Smooth muscle cell of the pulmonary artery (primary cell): ENCODE measurements around the gene ZNF48. TPM values are rescaled to one million over a fixed set of nuclear protein-coding genes. Genes with fewer than 3 reads are reported as not detected.

Experiments
- total RNA-seq: library from RNA; depleted of rRNA; stranded (reverse); fragments of >200 nt; gene quantifications from 2 replicates; pipeline ENCODE4 v1.2.3, GENCODE V29; 2014

Gene ZNF48
- total RNA-seq: 4.9 and 9.4 TPM in 2 replicates

GRCh38 chr16:30395155-30395991 lies at the start of gene ZNF48:
Gene ZNF48 (plus strand): TSS chr16:30395420. CDS start chr16:30395795, 375 bp downstream.

DNA sequence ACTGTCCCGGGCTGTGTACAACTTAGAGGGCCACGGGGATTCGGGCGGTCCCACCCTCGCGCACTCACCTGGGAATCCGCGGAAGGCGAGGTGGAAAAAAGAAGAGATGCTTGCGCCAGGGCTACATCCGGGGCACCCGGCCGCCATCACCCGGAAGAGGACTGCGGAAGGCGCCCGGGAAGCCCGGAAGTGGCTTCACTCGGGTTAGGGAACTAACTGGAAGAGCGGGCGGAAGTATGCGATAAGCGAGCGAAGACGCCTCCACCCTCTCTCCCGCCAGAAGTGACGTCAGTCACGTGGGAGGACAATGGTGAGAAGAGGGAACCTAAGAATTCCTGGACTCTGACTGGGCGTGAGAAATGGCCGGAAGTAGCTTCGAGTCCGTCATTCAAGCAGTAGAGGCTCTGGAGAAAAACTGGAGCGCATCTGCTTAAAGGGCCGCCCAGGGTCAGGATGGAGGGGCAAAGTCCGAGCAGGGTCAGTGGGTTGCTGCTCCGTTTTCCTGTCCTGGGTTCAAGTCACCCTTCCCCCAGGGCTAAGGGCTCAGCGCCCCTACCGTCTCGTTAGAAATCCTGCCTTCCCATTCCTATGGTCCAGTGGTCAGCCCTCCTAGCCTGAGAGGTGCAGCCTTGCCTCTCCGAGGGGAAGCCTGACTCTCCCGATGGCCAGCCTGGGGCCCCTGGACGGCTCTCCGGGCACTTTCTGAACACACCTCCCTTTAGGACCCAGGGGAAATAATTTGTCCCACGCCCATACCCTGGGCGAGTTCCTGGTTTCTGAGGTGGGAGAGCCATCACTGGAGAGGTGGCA lies 39.9 kb upstream of the ZNF48 start, which contains the start of gene CD2BP2:
Gene CD2BP2 (minus strand): TSS at position 165 of the 810 bp plus-strand sequence. CDS start 627 bp downstream, outside the sequence.

DNA sequence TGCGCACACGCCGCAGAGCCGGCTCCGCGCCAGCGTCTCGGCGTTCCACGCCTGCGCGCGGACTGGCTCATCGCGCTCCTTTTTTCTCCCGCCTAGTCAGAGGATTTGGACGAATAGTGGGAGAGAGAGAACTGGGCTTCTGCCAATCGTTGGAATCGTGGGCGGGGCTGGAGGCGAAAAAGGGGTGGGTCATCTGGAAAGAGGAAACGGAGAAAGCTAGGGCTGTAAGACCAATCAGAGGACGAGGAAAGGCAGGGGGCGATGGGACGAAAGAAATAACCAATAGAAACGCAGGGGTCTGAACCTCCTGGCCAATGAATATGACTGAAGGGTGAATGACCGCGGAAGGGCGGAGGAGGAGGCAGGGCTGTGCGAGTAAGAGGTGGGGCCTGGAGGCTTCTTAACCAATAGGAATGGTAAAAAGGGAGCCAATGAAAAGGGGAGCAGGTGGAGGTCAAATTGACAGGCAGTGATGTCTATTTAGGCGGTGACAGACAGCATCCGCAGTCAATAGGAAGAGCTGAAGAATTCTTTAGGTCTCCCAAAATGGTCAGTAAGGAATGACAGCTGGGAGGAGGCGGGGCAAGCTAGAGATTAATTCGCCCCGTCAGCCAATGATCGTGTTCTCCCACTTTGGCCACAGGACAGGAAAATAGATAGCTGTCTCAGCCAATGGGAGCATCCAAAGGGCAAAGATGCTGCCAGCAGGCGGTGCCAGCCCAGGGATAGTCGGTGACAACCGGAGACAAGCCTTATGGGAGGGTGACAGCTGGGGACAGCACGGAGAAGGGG lies 24.6 kb upstream of the ZNF48 start, which contains the start of gene TBC1D10B:
Gene TBC1D10B (minus strand): TSS at position 39 of the 792 bp plus-strand sequence. CDS start 311 bp downstream, outside the sequence.

GRCh38 chr16:30374538-30374937 lies 20.7 kb upstream of the ZNF48 start, which contains the start of gene MYL11:
Gene MYL11 (plus strand): TSS chr16:30374802. CDS start chr16:30374858, 56 bp downstream.

DNA sequence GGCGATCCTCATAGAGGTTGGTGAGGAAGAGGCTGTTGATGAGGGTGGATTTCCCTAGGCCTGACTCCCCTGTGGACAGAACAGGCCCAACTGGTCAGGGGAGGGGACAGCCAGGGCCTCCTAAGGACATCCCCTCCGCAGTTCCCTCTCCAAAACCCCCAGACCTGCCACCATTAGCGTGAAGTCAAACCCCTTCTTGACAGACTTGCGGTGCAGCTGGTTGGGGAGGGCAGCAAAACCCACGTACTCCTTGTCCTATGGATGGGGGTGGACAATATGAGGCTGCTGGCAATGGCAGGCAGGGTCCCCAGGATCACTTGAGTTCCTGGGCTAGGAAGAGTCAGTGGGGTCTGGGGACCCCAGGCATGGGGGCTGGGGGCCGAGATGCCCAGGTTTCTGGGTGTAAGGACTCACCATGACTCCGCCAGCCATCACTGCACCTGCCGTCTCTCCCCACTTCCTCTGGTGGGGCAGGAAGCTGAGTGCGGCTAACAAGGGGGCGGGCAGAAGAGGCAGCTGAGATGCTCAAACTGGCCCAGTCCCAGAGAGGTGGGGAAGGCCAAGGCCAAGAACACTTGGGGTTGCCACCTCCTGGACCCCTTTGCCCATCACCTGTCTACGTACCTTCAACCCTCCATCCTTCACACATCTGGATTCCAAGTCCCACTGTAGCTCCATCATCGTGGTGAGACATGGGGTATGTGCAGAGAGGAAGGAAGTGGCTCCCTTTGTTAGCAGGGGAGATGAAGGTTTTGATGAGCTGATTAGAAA lies 12.9 kb upstream of the ZNF48 start, which contains the start of gene SEPTIN1:
Gene SEPTIN1 (minus strand): TSS at position 451 of the 771 bp plus-strand sequence. CDS start 19 bp downstream, at position 432.

DNA sequence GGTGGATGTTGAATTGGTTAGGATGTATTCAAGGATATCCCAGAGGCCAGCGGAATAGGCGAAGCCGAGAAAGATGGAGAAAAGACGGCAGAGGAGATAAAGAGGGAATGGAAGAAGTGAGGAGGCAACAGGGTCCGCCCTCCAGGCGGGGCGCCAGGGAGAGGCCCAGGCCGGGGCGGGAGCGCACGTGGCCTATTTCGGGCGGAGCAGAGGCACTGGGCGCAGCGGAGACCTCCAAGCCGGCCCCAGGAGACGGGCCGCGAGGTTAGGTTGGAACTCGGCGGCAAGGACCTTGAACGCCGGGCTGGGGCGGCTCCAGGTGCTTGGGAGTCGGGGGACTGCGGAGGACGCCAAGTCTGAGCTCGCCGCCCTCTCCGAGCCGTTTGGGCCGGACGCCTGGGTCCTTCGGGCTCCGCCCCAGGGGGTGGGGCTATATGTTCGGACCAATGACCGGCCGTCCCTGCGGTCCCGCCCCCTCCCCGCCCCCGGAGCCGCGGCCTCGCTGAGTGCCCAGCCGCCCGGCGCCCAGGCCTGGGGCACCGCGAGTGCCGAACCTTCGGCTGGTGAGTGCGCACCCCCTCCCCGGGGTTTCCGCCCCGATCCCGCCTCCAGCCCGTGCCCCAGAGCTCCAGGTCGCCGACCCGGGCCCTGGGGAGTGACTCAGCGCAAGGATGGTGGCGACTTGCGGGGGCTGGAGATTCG lies 12.0 kb downstream of the ZNF48 start, which contains the start of gene ZNF771:
Gene ZNF771 (plus strand): TSS at position 505 of the 702 bp plus-strand sequence. CDS start 448 bp downstream, outside the sequence.

DNA sequence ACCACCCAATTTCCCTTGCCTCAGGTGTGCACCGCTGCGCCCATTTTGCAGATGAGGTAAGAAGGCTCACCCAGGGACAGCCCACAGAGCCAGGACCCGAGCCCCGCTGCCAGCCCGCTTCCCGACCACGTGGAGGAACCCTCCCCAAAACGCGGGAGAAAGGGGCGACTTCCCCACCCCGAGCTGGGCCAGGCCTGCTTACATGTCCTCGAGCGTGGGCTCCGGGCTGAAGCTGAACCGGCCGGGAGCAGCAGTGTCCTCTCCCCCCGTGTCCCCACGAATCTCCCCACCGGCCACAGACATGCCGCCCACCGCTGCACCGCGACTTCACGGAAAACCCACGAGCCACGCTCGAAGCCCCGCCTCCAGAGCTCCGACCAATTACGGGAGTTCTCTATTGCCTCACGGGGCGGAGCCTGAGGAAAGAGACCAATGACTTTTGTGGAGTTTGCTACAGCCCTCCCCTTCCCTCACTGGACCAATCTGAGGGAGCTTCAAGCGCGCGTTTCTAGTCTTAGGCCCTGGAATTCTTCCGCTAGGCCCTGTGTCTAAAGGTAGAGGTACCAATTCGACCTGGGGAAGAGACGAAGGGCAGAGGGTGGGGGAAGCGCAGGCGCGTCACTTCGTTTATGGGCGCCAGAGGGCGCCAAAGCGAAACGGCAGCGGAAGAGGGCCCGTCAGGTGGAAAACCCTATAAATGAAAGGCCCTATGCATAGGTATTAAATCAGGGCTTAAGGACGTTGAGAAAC lies 34.6 kb downstream of the ZNF48 start, which contains the start of gene DCTPP1:
Gene DCTPP1 (minus strand): TSS at position 353 of the 750 bp plus-strand sequence. CDS start 50 bp downstream, at position 303.

DNA sequence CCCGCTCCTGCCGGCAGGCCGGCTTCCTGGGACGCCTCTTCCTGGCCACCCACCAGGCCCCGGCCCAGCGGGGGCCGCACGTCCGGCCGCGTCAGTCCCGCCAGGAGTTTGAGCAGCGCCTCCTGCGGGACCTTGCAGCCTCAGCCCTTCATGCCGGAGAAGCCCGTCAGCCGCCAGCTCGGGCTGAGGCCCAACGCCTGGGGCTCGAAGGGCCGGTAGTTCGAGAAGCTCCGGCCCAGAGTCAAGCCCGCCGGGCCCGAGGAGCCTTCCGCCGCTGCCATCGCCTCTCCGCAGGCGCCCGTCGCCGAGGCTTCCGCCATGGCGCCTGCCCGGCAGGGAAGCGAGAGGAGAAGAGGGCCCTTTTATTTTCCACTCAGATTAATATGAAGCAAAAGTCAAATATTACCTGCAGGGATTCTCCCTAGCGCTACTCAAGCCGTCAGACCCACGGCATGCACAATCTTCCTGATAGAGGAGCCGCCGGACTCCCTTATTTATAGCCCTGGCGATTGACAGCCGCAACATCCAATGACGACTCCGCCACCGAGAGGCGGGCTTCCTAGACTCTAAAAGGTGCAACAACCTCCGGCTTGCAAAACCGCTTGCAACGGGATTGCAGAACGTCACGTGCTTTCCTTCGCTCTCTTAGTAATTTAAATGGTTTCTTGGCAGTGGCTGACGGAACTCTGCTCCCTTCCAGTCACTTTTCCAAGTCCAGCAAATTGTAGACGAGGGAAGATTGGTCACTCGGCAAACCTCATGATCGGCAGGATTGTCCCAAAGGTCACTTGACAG lies 50.4 kb downstream of the ZNF48 start, which contains the start of gene SEPHS2:
Gene SEPHS2 (minus strand): TSS at position 467 of the 795 bp plus-strand sequence. CDS start 147 bp downstream, at position 320.

Other genes starting within 250 kb of the ZNF48 start
- gene CORO1A, start 211.8 kb upstream of the ZNF48 start, total RNA-seq: 0.20 and 0.33 TPM in 2 replicates
- 8.5 and 19.2 TPM in 2 replicates for gene BOLA2B, start 201.8 kb upstream of the ZNF48 start, total RNA-seq
- gene SLX1A, start 201.5 kb upstream of the ZNF48 start, total RNA-seq: 15.0 and 25.2 TPM in 2 replicates
- 2.2 and 4.0 TPM in 2 replicates for gene SULT1A3, start 196.2 kb upstream of the ZNF48 start, total RNA-seq
- 0.59 and 0.73 TPM in 2 replicates for gene NPIPB13, start 146.9 kb upstream of the ZNF48 start, total RNA-seq
- gene CD2BP2, start 40.1 kb upstream of the ZNF48 start, total RNA-seq: 24.5 and 25.1 TPM in 2 replicates
- gene TBC1D10B, start 24.9 kb upstream of the ZNF48 start, total RNA-seq: 36.3 and 42.3 TPM in 2 replicates
- gene MYL11, start 20.6 kb upstream of the ZNF48 start, total RNA-seq: not detected in 2 replicates
- 0.13 and 0.17 TPM in 2 replicates for gene SEPTIN1, start 12.9 kb upstream of the ZNF48 start, total RNA-seq
- 9.8 and 12.4 TPM in 2 replicates for gene ZNF771, start 12.2 kb downstream of the ZNF48 start, total RNA-seq
- 7.7 and 8.5 TPM in 2 replicates for gene DCTPP1, start 34.6 kb downstream of the ZNF48 start, total RNA-seq
- 8.6 and 10.8 TPM in 2 replicates for gene SEPHS2, start 50.5 kb downstream of the ZNF48 start, total RNA-seq
- 0.17 TPM in 1 of 2 replicates, not detected in the other for gene ITGAL, start 77.3 kb downstream of the ZNF48 start, total RNA-seq
- gene ZNF768, start 131.1 kb downstream of the ZNF48 start, total RNA-seq: 14.1 and 21.0 TPM in 2 replicates
- 10.2 and 11.6 TPM in 2 replicates for gene ZNF747, start 139.4 kb downstream of the ZNF48 start, total RNA-seq
- gene ZNF764, start 163.0 kb downstream of the ZNF48 start, total RNA-seq: 4.8 and 5.1 TPM in 2 replicates
- gene ZNF688, start 176.3 kb downstream of the ZNF48 start, total RNA-seq: 4.4 and 7.8 TPM in 2 replicates
- 10.2 and 10.6 TPM in 2 replicates for gene ZNF785, start 190.3 kb downstream of the ZNF48 start, total RNA-seq
- gene ZNF689, start 215.0 kb downstream of the ZNF48 start, total RNA-seq: 3.8 and 3.9 TPM in 2 replicates